Keratinocyte (primary cell): ENCODE results near the gene HDGFL2.

ENCODE experiments used
- EZH2 ChIP-seq: IDR thresholded peaks from one replicate; pipeline ENCODE4 v1.6.1; 2012; ENCODE audit warnings: inconsistent platforms, mild to moderate bottlenecking, low read length, moderate library complexity
- TF ChIP-seq, protein P1 (sequence below), 3 experiments: IDR thresholded peaks in 1 of 3; conservative IDR thresholded peaks in 1 of 3; optimal IDR thresholded peaks in 1 of 3; 2 replicates in 2 of 3; 3 replicates in 1 of 3; pipeline versions ENCODE3 to v1.5.1; 2011; ENCODE audit warnings: low read length in 3 of 3, mild to moderate bottlenecking in 3 of 3, moderate library complexity in 2 of 3, control low read depth in 1 of 3, inconsistent platforms in 1 of 3; ENCODE audit not compliant: insufficient read depth in 2 of 3; ENCODE audit errors: extremely low read depth in 1 of 3

DNA sequence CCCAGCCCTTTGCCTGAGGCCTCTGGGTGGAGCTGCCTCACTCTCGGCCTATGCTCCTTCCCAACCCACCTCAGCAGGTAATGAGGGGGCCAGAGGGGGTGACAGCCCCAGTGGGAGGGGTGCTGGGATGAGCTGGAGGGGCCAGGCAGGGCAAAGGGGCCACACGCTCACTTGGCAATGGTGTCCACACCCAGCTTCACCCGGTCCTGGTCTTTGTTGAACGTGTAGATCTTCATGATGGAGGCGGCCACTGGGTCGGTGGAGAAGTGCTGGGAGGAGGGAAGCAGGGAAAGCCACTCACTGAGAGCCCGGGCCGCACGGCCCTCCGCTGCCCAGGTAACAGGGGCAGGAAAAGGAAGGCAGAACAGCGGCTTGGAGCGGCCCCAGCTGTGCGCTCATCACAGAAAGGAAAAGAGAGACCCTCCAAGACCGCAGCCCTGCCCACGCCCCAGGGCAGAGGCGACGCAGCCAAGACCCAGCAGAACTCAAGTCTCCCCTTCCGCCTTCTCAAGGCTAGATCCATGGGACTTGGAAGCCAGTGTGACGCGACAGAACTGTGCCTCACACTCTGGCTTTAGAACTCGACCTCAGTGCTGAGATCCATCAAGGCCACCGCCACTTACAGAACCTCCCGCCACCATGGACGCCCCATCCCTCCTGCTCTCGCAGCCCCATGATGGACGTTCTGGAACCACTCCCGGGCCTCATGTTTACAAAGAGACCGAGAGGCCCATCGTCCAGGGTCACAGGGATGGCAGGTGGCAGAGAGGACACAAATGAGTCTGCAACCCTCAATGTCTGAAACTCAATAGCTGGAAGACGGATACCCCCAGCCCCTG is 23.7 kb upstream of the HDGFL2 start:
- TF ChIP-seq, protein P1, sequence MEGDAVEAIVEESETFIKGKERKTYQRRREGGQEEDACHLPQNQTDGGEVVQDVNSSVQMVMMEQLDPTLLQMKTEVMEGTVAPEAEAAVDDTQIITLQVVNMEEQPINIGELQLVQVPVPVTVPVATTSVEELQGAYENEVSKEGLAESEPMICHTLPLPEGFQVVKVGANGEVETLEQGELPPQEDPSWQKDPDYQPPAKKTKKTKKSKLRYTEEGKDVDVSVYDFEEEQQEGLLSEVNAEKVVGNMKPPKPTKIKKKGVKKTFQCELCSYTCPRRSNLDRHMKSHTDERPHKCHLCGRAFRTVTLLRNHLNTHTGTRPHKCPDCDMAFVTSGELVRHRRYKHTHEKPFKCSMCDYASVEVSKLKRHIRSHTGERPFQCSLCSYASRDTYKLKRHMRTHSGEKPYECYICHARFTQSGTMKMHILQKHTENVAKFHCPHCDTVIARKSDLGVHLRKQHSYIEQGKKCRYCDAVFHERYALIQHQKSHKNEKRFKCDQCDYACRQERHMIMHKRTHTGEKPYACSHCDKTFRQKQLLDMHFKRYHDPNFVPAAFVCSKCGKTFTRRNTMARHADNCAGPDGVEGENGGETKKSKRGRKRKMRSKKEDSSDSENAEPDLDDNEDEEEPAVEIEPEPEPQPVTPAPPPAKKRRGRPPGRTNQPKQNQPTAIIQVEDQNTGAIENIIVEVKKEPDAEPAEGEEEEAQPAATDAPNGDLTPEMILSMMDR (optimal IDR thresholded peaks at IDR 0.05 in 1 of 3, IDR thresholded peaks at IDR 0.05 in 1 of 3, conservative IDR thresholded peaks at IDR 0.05 in 1 of 3; ENCODE audit: extremely low read depth in 1 of 3, insufficient read depth in 2 of 3, low read length in 3 of 3), result no peak
- no peak for TF ChIP-seq EZH2
